Neural progenitor cell (in vitro differentiated cells): ENCODE data around the gene SLC7A5. TPM values are rescaled to one million over a fixed set of nuclear protein-coding genes. Genes with fewer than 3 reads are reported as not detected.

Experiments used
- DNase-seq: peaks from one replicate; pipeline ENCODE4 v3.0.0-alpha.2; 2016; ENCODE audit warnings: low spot score
- H2AFZ ChIP-seq: fragments of 200-600 bp; sonication (generic); replicated peaks from 2 replicates; pipeline ENCODE4 v1.6.1; 2016; ENCODE audit warnings: antibody characterized with exemption
- H3F3A ChIP-seq: fragments of 200-600 bp; sonication (generic); 2 replicates; pipeline ENCODE4 v1.6.1; 2016; ENCODE audit warnings: antibody characterized with exemption, low read depth
- H3K27ac ChIP-seq: fragments of 200-600 bp; sonication (generic); 2 replicates; pipeline ENCODE4 v1.5.1; 2016; ENCODE audit warnings: mild to moderate bottlenecking
- H3K27me3 ChIP-seq: fragments of 200-600 bp; sonication (generic); 2 replicates; pipeline ENCODE4 v1.6.1; 2016; ENCODE audit warnings: mild to moderate bottlenecking, moderate library complexity
- H3K36me3 ChIP-seq: fragments of 200-600 bp; sonication (generic); 2 replicates; pipeline ENCODE4 v1.5.1; 2016
- H3K4me1 ChIP-seq: fragments of 200-600 bp; sonication (generic); 2 replicates; pipeline ENCODE4 v1.6.1; 2016; ENCODE audit warnings: mixed run types
- H3K4me2 ChIP-seq: fragments of 200-600 bp; sonication (generic); 2 replicates; pipeline ENCODE4 v1.6.1; 2016
- H3K4me3 ChIP-seq: fragments of 200-600 bp; sonication (generic); 2 replicates; pipeline ENCODE4 v1.5.1; 2016
- H3K79me2 ChIP-seq: fragments of 200-600 bp; sonication (generic); 2 replicates; pipeline ENCODE4 v1.6.1; 2016; ENCODE audit warnings: low read depth
- H3K9ac ChIP-seq: fragments of 200-600 bp; sonication (generic); 2 replicates; pipeline ENCODE4 v1.6.1; 2016
- H3K9me3 ChIP-seq: fragments of 200-600 bp; sonication (generic); 2 replicates; pipeline ENCODE4 v1.5.1; 2016; ENCODE audit warnings: low read depth
- H4K20me1 ChIP-seq: fragments of 200-600 bp; sonication (generic); 2 replicates; pipeline ENCODE4 v1.6.1; 2016; ENCODE audit warnings: low read depth
- H3K27ac Mint-ChIP-seq: 3 replicates; pipeline ENCODE4 v1.8.0; 2021; ENCODE audit warnings: mixed read lengths
- H3K27me3 Mint-ChIP-seq: 2 replicates; pipeline ENCODE4 v1.8.0; 2022; ENCODE audit warnings: low read depth, mild to moderate bottlenecking, inconsistent platforms, moderate library complexity, mixed read lengths; ENCODE audit not compliant: insufficient read depth
- H3K36me3 Mint-ChIP-seq: 3 replicates; pipeline ENCODE4 v1.8.0; 2021; ENCODE audit warnings: mixed read lengths
- H3K4me1 Mint-ChIP-seq: 3 replicates; pipeline ENCODE4 v1.8.0; 2021; ENCODE audit warnings: mixed read lengths
- H3K4me3 Mint-ChIP-seq: 3 replicates; pipeline ENCODE4 v1.8.0; 2021; ENCODE audit warnings: mild to moderate bottlenecking, moderate library complexity, mixed read lengths
- H3K9me3 Mint-ChIP-seq: 3 replicates; pipeline ENCODE4 v1.8.0; 2020; ENCODE audit warnings: mixed read lengths
- EZH2 ChIP-seq: fragments of 200-600 bp; sonication (generic); IDR thresholded peaks from 2 replicates; pipeline ENCODE4 v1.6.1; 2017; ENCODE audit warnings: antibody characterized with exemption, mild to moderate bottlenecking, moderate library complexity
- EZH2phosphoT487 ChIP-seq: fragments of 200-600 bp; sonication (generic); IDR thresholded peaks from 2 replicates; pipeline ENCODE4 v1.6.1; 2017; ENCODE audit warnings: antibody characterized with exemption
- total RNA-seq: library from RNA; depleted of rRNA; stranded (reverse); fragments of >200 nt; gene quantifications from 2 replicates; pipeline ENCODE4 v1.2.3, GENCODE V29; 2015; ENCODE audit warnings: low replicate concordance
- TF ChIP-seq, protein P1 (sequence below): fragments of 200-600 bp; sonication (generic); IDR thresholded peaks from 2 replicates; pipeline ENCODE4 v1.5.1; 2017; ENCODE audit warnings: antibody characterized with exemption, mild to moderate bottlenecking

SLC7A5 gene
- total RNA-seq, 1 donor from 2014 or later = 2.8 TPM

DNA sequence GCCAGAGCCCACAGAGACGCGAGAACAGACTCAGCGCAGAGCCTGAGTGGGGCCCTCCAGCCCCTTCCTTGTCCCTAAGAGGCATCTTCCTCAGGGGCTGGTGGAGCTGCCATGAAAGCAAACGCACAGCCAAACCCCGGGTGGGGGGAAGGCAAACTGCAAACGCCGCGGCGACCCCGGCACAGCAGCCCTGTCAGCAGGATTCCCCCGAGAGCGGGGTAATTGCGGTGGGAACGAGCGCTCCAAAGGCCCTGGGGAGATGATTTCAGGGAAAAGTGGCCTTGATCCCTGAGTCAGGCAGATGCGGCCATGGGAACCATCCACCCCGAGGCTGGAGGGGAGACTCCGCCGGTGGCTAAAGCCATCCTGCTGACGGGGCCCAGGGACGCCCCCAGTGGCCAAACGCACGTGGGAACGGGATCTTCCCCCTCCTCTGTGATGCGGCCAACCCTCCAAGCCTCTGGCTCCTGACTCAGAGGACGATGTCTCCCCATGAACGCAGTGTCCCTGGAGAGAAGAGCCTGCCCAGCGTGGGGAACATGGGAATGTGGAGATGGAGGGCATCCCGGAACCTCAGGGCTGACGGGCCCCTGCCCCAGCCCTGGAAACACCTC lies 25.1 kb downstream of the SLC7A5 start:
- Histone ChIP-seq H3K79me2 (no peaks in the 10 kb centered on the region), H3K4me1 (peaks cover 26% of the 10 kb centered on the region)

DNA sequence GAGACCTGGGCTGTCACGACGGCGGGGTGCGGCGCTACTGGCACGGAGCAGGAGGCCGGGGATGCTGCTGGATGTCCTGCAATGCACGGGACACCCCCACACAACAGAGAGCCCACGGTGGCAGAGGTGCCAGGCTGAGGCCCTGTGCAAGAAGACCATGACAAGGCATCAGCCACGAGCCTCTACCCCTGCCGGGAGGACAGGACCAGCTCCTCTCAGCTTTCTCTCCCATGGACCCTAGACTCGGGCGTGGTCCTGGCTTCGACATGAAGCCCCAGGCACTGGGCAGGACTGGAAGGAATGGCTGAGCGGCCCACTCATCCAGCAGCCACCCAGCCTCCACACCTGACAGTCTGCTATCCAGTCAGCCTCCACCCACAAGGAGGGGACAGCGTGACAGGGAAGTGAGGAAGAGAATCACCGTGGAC lies 25.6 kb downstream of the SLC7A5 start:
- no peak for TF ChIP-seq EZH2phosphoT487
- TF ChIP-seq, protein P1, sequence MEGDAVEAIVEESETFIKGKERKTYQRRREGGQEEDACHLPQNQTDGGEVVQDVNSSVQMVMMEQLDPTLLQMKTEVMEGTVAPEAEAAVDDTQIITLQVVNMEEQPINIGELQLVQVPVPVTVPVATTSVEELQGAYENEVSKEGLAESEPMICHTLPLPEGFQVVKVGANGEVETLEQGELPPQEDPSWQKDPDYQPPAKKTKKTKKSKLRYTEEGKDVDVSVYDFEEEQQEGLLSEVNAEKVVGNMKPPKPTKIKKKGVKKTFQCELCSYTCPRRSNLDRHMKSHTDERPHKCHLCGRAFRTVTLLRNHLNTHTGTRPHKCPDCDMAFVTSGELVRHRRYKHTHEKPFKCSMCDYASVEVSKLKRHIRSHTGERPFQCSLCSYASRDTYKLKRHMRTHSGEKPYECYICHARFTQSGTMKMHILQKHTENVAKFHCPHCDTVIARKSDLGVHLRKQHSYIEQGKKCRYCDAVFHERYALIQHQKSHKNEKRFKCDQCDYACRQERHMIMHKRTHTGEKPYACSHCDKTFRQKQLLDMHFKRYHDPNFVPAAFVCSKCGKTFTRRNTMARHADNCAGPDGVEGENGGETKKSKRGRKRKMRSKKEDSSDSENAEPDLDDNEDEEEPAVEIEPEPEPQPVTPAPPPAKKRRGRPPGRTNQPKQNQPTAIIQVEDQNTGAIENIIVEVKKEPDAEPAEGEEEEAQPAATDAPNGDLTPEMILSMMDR = no peak
- Mint-ChIP-seq H3K27ac (peak overlapping the region; percentile 93), H3K9me3 (no peaks in the 10 kb centered on the region), H3K4me3 (no peak overlapping the region), H3K4me1 (peaks cover 17% of the 10 kb centered on the region), H3K36me3 (no peaks in the 10 kb centered on the region), H3K27me3 (no peaks in the 10 kb centered on the region)
- Histone ChIP-seq H3K27ac (no peak overlapping the region), H4K20me1 (peaks cover 3% of the 10 kb centered on the region), H3K4me2 (no peak overlapping the region), H3K9me3 (no peaks in the 10 kb centered on the region), H3K27me3 (no peaks in the 10 kb centered on the region), H3K4me3 (no peak overlapping the region), H2AFZ (no peak overlapping the region), H3F3A (peaks cover 10% of the 10 kb centered on the region), H3K36me3 (no peaks in the 10 kb centered on the region), H3K9ac (no peak overlapping the region), H3K4me1 (peaks cover 26% of the 10 kb centered on the region), H3K79me2 (no peaks in the 10 kb centered on the region)
- no peak for DNase-seq

More for the DNA sequence above, 25.1 kb downstream of the SLC7A5 start:
- no peak for TF ChIP-seq EZH2
- TF ChIP-seq, protein P1 = peak; percentile 54
- Mint-ChIP-seq H3K9me3 (no peaks in the 10 kb centered on the region), H3K4me3 (no peak overlapping the region), H3K27ac (peak overlapping the region; percentile 93), H3K27me3 (no peaks in the 10 kb centered on the region), H3K36me3 (no peaks in the 10 kb centered on the region), H3K4me1 (peaks cover 21% of the 10 kb centered on the region)
- Histone ChIP-seq H3K9ac (no peak overlapping the region), H3K4me3 (no peak overlapping the region), H3K4me2 (no peak overlapping the region), H4K20me1 (peaks cover 2% of the 10 kb centered on the region), H3K27ac (no peak overlapping the region), H3K27me3 (no peaks in the 10 kb centered on the region), H3K9me3 (no peaks in the 10 kb centered on the region), H2AFZ (no peak overlapping the region), H3K36me3 (no peaks in the 10 kb centered on the region), H3F3A (peaks cover 16% of the 10 kb centered on the region)
- DNase-seq = peak; percentile 66

DNA sequence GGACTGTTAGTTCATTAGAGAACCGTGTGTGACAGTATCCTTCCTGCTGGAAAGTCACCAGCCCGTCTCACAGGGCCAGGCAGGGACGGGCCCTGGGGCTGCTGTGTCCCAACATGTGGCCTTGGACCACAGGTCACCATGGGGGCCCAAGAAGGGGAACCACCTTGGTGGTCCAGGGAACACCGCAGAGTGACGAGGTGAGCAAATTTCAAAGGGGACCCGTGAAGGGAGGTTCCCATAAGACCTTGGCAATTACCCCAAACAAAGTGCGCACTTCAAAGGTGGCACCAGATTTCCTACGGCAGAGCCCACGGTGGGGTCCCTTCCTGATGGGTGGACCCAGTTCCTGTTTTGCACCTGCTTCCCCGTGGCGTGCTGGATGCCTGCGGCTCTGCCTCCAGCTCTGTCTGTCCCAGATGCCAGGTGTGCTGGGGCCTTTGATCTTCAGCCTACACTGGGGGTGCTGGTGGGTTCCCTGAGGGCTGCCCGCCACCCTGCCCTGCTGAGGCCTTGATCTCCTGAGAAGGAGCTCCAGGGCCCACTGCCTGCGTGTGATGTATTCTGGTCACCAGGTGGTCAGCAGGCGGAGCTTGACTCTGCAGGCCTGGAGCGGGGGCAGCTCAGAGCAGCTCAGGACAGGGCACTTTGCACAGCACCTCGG lies 27.0 kb downstream of the SLC7A5 start:
- no peak overlapping the region for H2AFZ ChIP-seq
- no peaks in the 10 kb centered on the region for H3K36me3 Mint-ChIP-seq
- no peak overlapping the region for H3K4me2 ChIP-seq
- peaks cover 12% of the 10 kb centered on the region for H3K4me1 ChIP-seq
- TF ChIP-seq EZH2 (no peak), EZH2phosphoT487 (no peak)
- TF ChIP-seq, protein P1 = no peak
- no peaks in the 10 kb centered on the region for H3K9me3 ChIP-seq
- no peaks in the 10 kb centered on the region for H3K36me3 ChIP-seq
- H3K4me1 Mint-ChIP-seq = peaks cover 7% of the 10 kb centered on the region
- H3K27me3 ChIP-seq = no peaks in the 10 kb centered on the region
- H3K4me3 ChIP-seq = no peak overlapping the region
- DNase-seq = no peak
- no peaks in the 10 kb centered on the region for H3F3A ChIP-seq
- no peaks in the 10 kb centered on the region for H3K9me3 Mint-ChIP-seq
- H4K20me1 ChIP-seq = peaks cover 3% of the 10 kb centered on the region
- H3K27ac Mint-ChIP-seq = no peak overlapping the region
- H3K27me3 Mint-ChIP-seq = no peaks in the 10 kb centered on the region
- H3K79me2 ChIP-seq = no peaks in the 10 kb centered on the region
- no peak overlapping the region for H3K9ac ChIP-seq
- no peak overlapping the region for H3K27ac ChIP-seq
- no peak overlapping the region for H3K4me3 Mint-ChIP-seq
